SU-DHL-6 (cell line): ENCODE measurements around the gene ATOX1.
A peak's percentile ranks its signal among the peaks of the same experiment; 100 is the strongest.

Experiments used
- H2AFZ ChIP-seq: fragments of 200-600 bp; sonication (generic); 2 replicates; pipeline ENCODE4 v1.6.1; 2014; ENCODE audit warnings: low read depth, mild to moderate bottlenecking, moderate library complexity, mixed read lengths, antibody characterized with exemption, low read length; ENCODE audit not compliant: severe bottlenecking
- H3F3A ChIP-seq: fragments of 200-600 bp; shearing (Covaris generic); 2 replicates; pipeline ENCODE4 v1.6.0; 2016; ENCODE audit warnings: antibody characterized with exemption, mild to moderate bottlenecking; ENCODE audit not compliant: insufficient read depth
- H3K27ac ChIP-seq: fragments of 200-600 bp; sonication (generic); 2 replicates; pipeline ENCODE4 v1.5.1; 2016; ENCODE audit warnings: low read depth, mild to moderate bottlenecking, low read length, moderate library complexity, mixed read lengths
- H3K27me3 ChIP-seq: fragments of 200-600 bp; sonication (generic), shearing (Covaris generic); 2 replicates; pipeline ENCODE4 v1.6.0; 2014; ENCODE audit warnings: mild to moderate bottlenecking, low read length
- H3K36me3 ChIP-seq: fragments of 200-600 bp; sonication (generic); 2 replicates; pipeline ENCODE4 v1.6.1; 2014; ENCODE audit warnings: mild to moderate bottlenecking, low read length, mixed read lengths
- H3K4me2 ChIP-seq: fragments of 300-600, 200-600 bp; shearing (Covaris generic), sonication (generic); 2 replicates; pipeline ENCODE4 v1.6.0; 2014; ENCODE audit warnings: low read length, low read depth, mild to moderate bottlenecking; ENCODE audit not compliant: poor library complexity, severe bottlenecking
- H3K4me3 ChIP-seq: fragments of 200-600 bp; sonication (generic); 2 replicates; pipeline ENCODE4 v1.5.1; 2014; ENCODE audit warnings: antibody characterized with exemption, low read length, mild to moderate bottlenecking, mixed read lengths; ENCODE audit not compliant: insufficient read depth, poor library complexity, severe bottlenecking
- H3K79me2 ChIP-seq: fragments of 200-600 bp; sonication (generic); 2 replicates; pipeline ENCODE4 v1.6.1; 2014; ENCODE audit warnings: mild to moderate bottlenecking, low read length, moderate library complexity; ENCODE audit not compliant: insufficient read depth
- H3K9ac ChIP-seq: fragments of 200-600 bp; sonication (generic); 2 replicates; pipeline ENCODE4 v1.7.0; 2014; ENCODE audit warnings: mild to moderate bottlenecking, low read length
- H3K9me2 ChIP-seq: fragments of 200-600 bp; sonication (generic); replicated peaks from 2 replicates; pipeline ENCODE4 v1.6.1; 2014; ENCODE audit warnings: low read length; ENCODE audit not compliant: insufficient read depth
- H3K9me3 ChIP-seq: fragments of 200-600 bp; sonication (generic); 2 replicates; pipeline ENCODE4 v1.6.1; 2014; ENCODE audit warnings: low read length, mixed read lengths; ENCODE audit not compliant: insufficient read depth
- H4K20me1 ChIP-seq: fragments of 200-600 bp; sonication (generic); 2 replicates; pipeline ENCODE4 v1.6.1; 2014; ENCODE audit warnings: low read depth, mild to moderate bottlenecking, antibody characterized with exemption, low read length, moderate library complexity, mixed read lengths
- CTCF ChIP-seq: fragments of 200-600 bp; sonication (generic); IDR thresholded peaks from one replicate; pipeline ENCODE4 v1.5.1; 2017; ENCODE audit warnings: antibody characterized with exemption, mild to moderate bottlenecking, low read length, moderate library complexity; ENCODE audit not compliant: insufficient read depth, poor library complexity, severe bottlenecking
- EZH2phosphoT487 ChIP-seq: fragments of 200-600 bp; sonication (generic), shearing (Covaris generic); conservative IDR thresholded peaks from 2 replicates; pipeline ENCODE4 v1.6.1; 2018; ENCODE audit warnings: mild to moderate bottlenecking, antibody characterized with exemption, low read length, moderate library complexity, mixed read lengths

Gene ATOX1

GRCh38 chr5:151740958-151741373 lies 17.5 kb downstream of the ATOX1 start:
- Histone ChIP-seq H2AFZ (no peak overlapping the region), H3K9me3 (no peaks in the 10 kb centered on the region), H3K27me3 (no peaks in the 10 kb centered on the region), H3K9ac (no peak overlapping the region), H3K4me3 (no peak overlapping the region), H4K20me1 (no peaks in the 10 kb centered on the region), H3K9me2 (no peaks in the 10 kb centered on the region), H3F3A (no peaks in the 10 kb centered on the region), H3K4me2 (no peak overlapping the region), H3K36me3 (no peaks in the 10 kb centered on the region), H3K79me2 (no peaks in the 10 kb centered on the region), H3K27ac (no peak overlapping the region)
- TF ChIP-seq CTCF (no peak), EZH2phosphoT487 (no peak)

DNA sequence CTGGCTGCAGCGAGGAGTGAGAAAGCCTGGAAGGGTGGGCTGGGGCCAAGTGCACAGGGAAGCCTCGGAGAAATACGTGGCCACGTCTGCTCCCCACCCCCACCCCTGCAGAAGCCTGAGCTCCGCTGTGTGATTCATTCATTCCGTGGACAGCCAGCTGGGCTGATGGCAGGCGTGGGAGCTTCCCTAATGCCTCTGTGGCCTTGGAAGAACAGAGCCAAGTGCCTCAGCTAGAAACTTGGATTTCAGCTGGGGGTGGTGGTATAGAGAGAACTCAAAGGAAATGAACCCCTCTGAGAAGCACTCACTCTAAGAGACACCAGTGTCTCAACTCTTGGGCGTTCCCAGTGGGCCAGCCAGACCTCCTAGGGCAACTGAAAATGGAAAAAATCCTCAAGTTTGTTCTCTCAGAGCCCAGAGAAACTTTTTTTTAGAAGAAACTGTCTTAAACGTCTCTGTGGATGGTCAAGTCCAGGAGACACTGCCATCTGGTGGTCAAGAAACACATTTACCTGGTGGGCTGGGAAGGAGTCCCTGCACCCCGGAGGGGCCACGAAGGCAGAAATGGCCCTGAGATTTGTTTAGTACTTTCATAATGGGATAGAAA lies 18.0 kb downstream of the ATOX1 start:
- H3K79me2 ChIP-seq: no peaks in the 10 kb centered on the region
- H3K27me3 ChIP-seq: no peaks in the 10 kb centered on the region
- no peak overlapping the region for H3K4me2 ChIP-seq
- no peak overlapping the region for H3K27ac ChIP-seq
- no peak overlapping the region for H2AFZ ChIP-seq
- H3K9me3 ChIP-seq: no peaks in the 10 kb centered on the region
- no peaks in the 10 kb centered on the region for H3F3A ChIP-seq
- TF ChIP-seq EZH2phosphoT487: no peak
- peak; percentile 88 for TF ChIP-seq CTCF
- H3K36me3 ChIP-seq: no peaks in the 10 kb centered on the region
- no peak overlapping the region for H3K9ac ChIP-seq
- H4K20me1 ChIP-seq: no peaks in the 10 kb centered on the region
- H3K4me3 ChIP-seq: no peak overlapping the region
- H3K9me2 ChIP-seq: no peaks in the 10 kb centered on the region

DNA sequence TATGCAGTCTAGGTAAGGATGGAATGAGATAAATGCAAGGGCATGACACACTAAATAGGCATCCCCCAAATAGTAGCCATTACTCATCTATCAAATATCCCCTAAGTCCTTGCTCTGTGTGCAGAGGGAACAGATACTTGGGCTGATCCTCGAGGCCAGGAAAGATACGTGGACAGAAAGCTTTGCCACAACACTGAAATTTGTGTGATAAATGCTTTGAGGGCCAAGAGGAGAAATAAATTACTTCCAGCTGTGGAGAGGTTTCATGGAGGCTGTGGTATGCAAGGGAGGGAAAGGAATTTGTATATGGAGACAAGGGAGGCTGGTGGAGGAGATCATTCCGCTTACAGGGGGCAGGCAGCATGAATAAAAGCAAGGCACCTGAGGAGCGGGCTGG lies 18.5 kb downstream of the ATOX1 start:
- Histone ChIP-seq H3K79me2 (no peaks in the 10 kb centered on the region), H3K4me2 (no peak overlapping the region), H3K9me2 (no peaks in the 10 kb centered on the region), H3F3A (no peaks in the 10 kb centered on the region), H4K20me1 (no peaks in the 10 kb centered on the region), H3K9me3 (no peaks in the 10 kb centered on the region), H3K4me3 (no peak overlapping the region), H3K27me3 (no peaks in the 10 kb centered on the region), H3K27ac (no peak overlapping the region), H2AFZ (no peak overlapping the region), H3K36me3 (no peaks in the 10 kb centered on the region), H3K9ac (no peak overlapping the region)
- no peak for TF ChIP-seq EZH2phosphoT487
- TF ChIP-seq CTCF: no peak
